IPS-18c (cell line): ENCODE results near the gene RGS3.

Experiments
- H3K4me3 ChIP-seq: 2 replicates; pipeline ENCODE4 v1.7.0; 2013; ENCODE audit warnings: low read depth, mild to moderate bottlenecking, low read length, moderate library complexity; ENCODE audit not compliant: insufficient read depth
- H3K9me3 ChIP-seq: one replicate; pipeline ENCODE4 v1.6.1; 2013; ENCODE audit warnings: mild to moderate bottlenecking, low read length, moderate library complexity; ENCODE audit not compliant: control insufficient read depth, insufficient read depth

Gene RGS3

GRCh38 chr9:113515862-113516261 is 52.3 kb downstream of the RGS3 start:
- Histone ChIP-seq H3K4me3 (no peak overlapping the region), H3K9me3 (peaks cover 2% of the 10 kb centered on the region)

GRCh38 chr9:113516840-113517577 is 53.5 kb downstream of the RGS3 start:
- peaks cover 2% of the 10 kb centered on the region for H3K9me3 ChIP-seq
- H3K4me3 ChIP-seq: no peak overlapping the region

GRCh38 chr9:113519426-113520108 is 56.0 kb downstream of the RGS3 start:
- peaks cover 2% of the 10 kb centered on the region for H3K9me3 ChIP-seq
- H3K4me3 ChIP-seq: no peak overlapping the region

- H3K4me3 ChIP-seq: no peak overlapping the region
- peaks cover under 1% of the 10 kb centered on the region for H3K9me3 ChIP-seq
Observed at GRCh38 chr9:113520109-113520642, 56.6 kb downstream of the RGS3 start.

GRCh38 chr9:113521693-113522255 is 58.2 kb downstream of the RGS3 start:
- Histone ChIP-seq H3K9me3 (no peaks in the 10 kb centered on the region), H3K4me3 (no peak overlapping the region)

- Histone ChIP-seq H3K4me3 (no peak overlapping the region), H3K9me3 (no peaks in the 10 kb centered on the region)
Observed at GRCh38 chr9:113522419-113522818, 58.9 kb downstream of the RGS3 start.

- Histone ChIP-seq H3K4me3 (no peak overlapping the region), H3K9me3 (no peaks in the 10 kb centered on the region)
Observed at GRCh38 chr9:113522858-113523257, 59.3 kb downstream of the RGS3 start.

- H3K4me3 ChIP-seq: no peak overlapping the region
- no peaks in the 10 kb centered on the region for H3K9me3 ChIP-seq
Observed at GRCh38 chr9:113523421-113524141, 60.1 kb downstream of the RGS3 start.

- H3K4me3 ChIP-seq: no peak overlapping the region
- H3K9me3 ChIP-seq: no peaks in the 10 kb centered on the region
Observed at GRCh38 chr9:113524468-113524867, 60.9 kb downstream of the RGS3 start.

- H3K4me3 ChIP-seq: no peak overlapping the region
- H3K9me3 ChIP-seq: no peaks in the 10 kb centered on the region
Observed at GRCh38 chr9:113525205-113525604, 61.7 kb downstream of the RGS3 start.

- Histone ChIP-seq H3K9me3 (no peaks in the 10 kb centered on the region), H3K4me3 (no peak overlapping the region)
Observed at GRCh38 chr9:113525831-113526230, 62.3 kb downstream of the RGS3 start.

- H3K9me3 ChIP-seq: no peaks in the 10 kb centered on the region
- no peak overlapping the region for H3K4me3 ChIP-seq
Observed at GRCh38 chr9:113526231-113526746, 62.8 kb downstream of the RGS3 start.

- no peak overlapping the region for H3K4me3 ChIP-seq
Observed at GRCh38 chr9:113526841-113527240, 63.3 kb downstream of the RGS3 start.

GRCh38 chr9:113528088-113528487 is 64.6 kb downstream of the RGS3 start:
- no peaks in the 10 kb centered on the region for H3K9me3 ChIP-seq
- no peak overlapping the region for H3K4me3 ChIP-seq

More at GRCh38 chr9:113526841-113527240, 63.3 kb downstream of the RGS3 start:
- H3K9me3 ChIP-seq: no peaks in the 10 kb centered on the region

- Histone ChIP-seq H3K9me3 (no peaks in the 10 kb centered on the region), H3K4me3 (no peak overlapping the region)
Observed at GRCh38 chr9:113528811-113529210, 65.3 kb downstream of the RGS3 start.

GRCh38 chr9:113529336-113530009 is 65.9 kb downstream of the RGS3 start:
- H3K4me3 ChIP-seq: no peak overlapping the region
- H3K9me3 ChIP-seq: no peaks in the 10 kb centered on the region
